ENCODE data around the gene PET100.

PET100 gene

GRCh38 chr19:7670790-7671189 is 41.2 kb downstream of the PET100 start:
- no peak for TF ChIP-seq CTCF (conservative IDR thresholded peaks at IDR 0.05)
- H3K27ac ChIP-seq = no peak overlapping the region

DNA sequence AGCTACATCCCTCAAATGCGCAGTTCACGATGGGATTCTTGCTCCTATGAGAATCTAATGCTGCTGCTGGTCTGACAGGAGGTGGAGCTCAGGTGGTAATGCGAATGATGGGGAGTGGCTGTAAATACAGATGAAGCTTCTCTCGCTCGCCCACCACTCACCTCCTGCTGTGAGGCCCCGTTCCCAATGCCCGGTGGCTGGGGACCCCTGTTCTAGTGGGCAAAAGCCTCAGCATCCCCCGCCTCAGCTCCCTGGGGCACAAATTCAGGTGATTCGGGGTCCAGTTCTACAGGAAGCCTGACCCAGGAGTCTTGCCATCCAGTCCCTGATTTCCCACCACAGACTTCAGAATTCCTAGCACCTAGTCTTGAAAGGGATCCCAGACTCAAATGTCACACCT is 42.9 kb downstream of the PET100 start:
- H3K27ac ChIP-seq = no peak overlapping the region
- no peak for TF ChIP-seq CTCF (conservative IDR thresholded peaks at IDR 0.05)

GRCh38 chr19:7674010-7675005 is 44.7 kb downstream of the PET100 start:
- no peak for TF ChIP-seq CTCF (conservative IDR thresholded peaks at IDR 0.05)
- no peak overlapping the region for H3K27ac ChIP-seq

GRCh38 chr19:7676376-7676775 is 46.8 kb downstream of the PET100 start:
- H3K27ac ChIP-seq = no peak overlapping the region
- no peak for TF ChIP-seq CTCF (conservative IDR thresholded peaks at IDR 0.05)

- no peak for TF ChIP-seq CTCF (conservative IDR thresholded peaks at IDR 0.05)
- no peak within 1 kb of the TSS for H3K27ac ChIP-seq
These were observed 47.3 kb downstream of the PET100 start, which contains the start of gene MCEMP1 for GRCh38 chr19:7676854-7677253. Gene MCEMP1 (plus strand): TSS chr19:7677090. CDS start chr19:7677121, 31 bp downstream.

DNA sequence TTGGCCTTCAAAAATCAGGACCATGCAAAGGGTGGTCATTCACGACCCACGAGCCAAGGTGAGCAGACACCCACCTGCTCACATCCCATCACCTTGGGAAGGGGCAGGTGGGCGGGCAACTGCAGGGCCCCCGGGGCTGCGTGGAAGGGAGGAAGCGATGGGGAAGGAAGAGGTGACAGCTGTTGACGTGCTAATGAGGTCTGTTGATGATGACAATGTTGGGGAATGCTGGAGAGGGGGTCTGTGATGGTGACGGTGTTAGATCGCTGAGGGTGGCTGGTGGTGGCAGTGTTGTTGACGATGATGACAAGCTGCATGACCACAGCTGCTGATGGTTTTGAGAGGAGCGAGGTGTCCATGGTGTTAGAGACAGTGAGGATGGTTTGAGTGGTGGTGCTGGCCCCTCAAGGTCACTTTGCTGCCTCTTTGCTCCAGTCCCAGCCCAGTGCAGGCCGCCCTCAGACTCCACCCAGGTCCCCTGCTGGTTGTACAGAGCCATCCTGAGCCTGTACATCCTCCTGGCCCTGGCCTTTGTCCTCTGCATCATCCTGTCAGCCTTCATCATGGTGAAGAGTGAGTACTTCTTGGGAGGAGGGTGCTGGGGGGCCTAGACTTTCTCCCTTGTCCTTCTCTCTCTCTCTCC is 48.2 kb downstream of the PET100 start:
- no peak for TF ChIP-seq CTCF (conservative IDR thresholded peaks at IDR 0.05)
- no peak overlapping the region for H3K27ac ChIP-seq

GRCh38 chr19:7678971-7679751 is 49.6 kb downstream of the PET100 start:
- no peak overlapping the region for H3K27ac ChIP-seq
- peak; percentile 63 for TF ChIP-seq CTCF (conservative IDR thresholded peaks at IDR 0.05)
